Caco-2 (cell line): Measurements from ENCODE around the gene RNF13. TPM values are rescaled to one million over a fixed set of nuclear protein-coding genes. Genes with fewer than 3 reads are reported as not detected.

Experiments
- BruUV-seq: library from RNA; stranded (reverse); fragments of 400-500 nt; replicated peaks from 2 replicates; lab custom pipeline; 2021; lab: Mats Ljungman, UMichigan
- CTCF ChIA-PET: fragments of 300-600 bp; sonication (Branson Sonifier 250); formaldehyde crosslinking; loops from one replicate; lab custom pipeline; 2022; ENCODE audit warnings: antibody characterized with exemption; lab: Charles Lee
- POLR2A ChIA-PET: fragments of 300-600 bp; sonication (Branson Sonifier 250); formaldehyde crosslinking; loops from one replicate; lab custom pipeline; 2022; ENCODE audit warnings: antibody characterized with exemption; lab: Charles Lee
- DNase-seq, 2 experiments: peaks; one replicate each; pipeline versions ENCODE4 v3.0.0 to v3.0.0-alpha.2; 2020 to 2022
- H3K27me3 ChIP-seq: replicated peaks from 2 replicates; pipeline ENCODE4 v1.6.0; 2011; ENCODE audit warnings: low read length; ENCODE audit not compliant: control insufficient read depth, insufficient read depth
- H3K36me3 ChIP-seq: 2 replicates; pipeline ENCODE4 v1.5.1; 2011; ENCODE audit warnings: low read length; ENCODE audit not compliant: control insufficient read depth, insufficient read depth
- H3K4me1 ChIP-seq: fragments of 250-450 bp; sonication (Bioruptor Pico); 2 replicates; pipeline ENCODE4 v1.5.1; 2020; ENCODE audit warnings: mild to moderate bottlenecking
- H3K4me3 ChIP-seq: 2 replicates; pipeline ENCODE4 v1.5.1; 2011; ENCODE audit warnings: low read depth, mild to moderate bottlenecking, control low read depth, low read length
- H3K9me3 ChIP-seq: fragments of 250-450 bp; sonication (Bioruptor Pico); 2 replicates; pipeline ENCODE4 v1.5.1; 2020; ENCODE audit warnings: mild to moderate bottlenecking, moderate library complexity
- H3K27ac Mint-ChIP-seq: one replicate; pipeline ENCODE4 v1.8.0; 2022; ENCODE audit warnings: mixed read lengths; ENCODE audit not compliant: unreplicated experiment
- H3K27me3 Mint-ChIP-seq: one replicate; pipeline ENCODE4 v1.8.0; 2022; ENCODE audit warnings: mixed read lengths; ENCODE audit not compliant: insufficient read depth, unreplicated experiment
- H3K36me3 Mint-ChIP-seq: one replicate; pipeline ENCODE4 v1.8.0; 2022; ENCODE audit warnings: mild to moderate bottlenecking, mixed read lengths; ENCODE audit not compliant: insufficient read depth, unreplicated experiment
- H3K4me1 Mint-ChIP-seq: one replicate; pipeline ENCODE4 v1.8.0; 2022; ENCODE audit warnings: low read depth, mixed read lengths; ENCODE audit not compliant: unreplicated experiment
- H3K4me3 Mint-ChIP-seq: one replicate; pipeline ENCODE4 v1.8.0; 2022; ENCODE audit warnings: mild to moderate bottlenecking, moderate library complexity, mixed read lengths; ENCODE audit not compliant: unreplicated experiment
- H3K9me3 Mint-ChIP-seq: one replicate; pipeline ENCODE4 v1.8.0; 2022; ENCODE audit warnings: mixed read lengths; ENCODE audit not compliant: unreplicated experiment
- intact Hi-C: fragments of 100-400 bp; cut with micrococcal nuclease; formaldehyde crosslinking; loops from one replicate; pipeline ENCODE4 v1.10.0; 2022; ENCODE audit not compliant: unreplicated experiment
- total RNA-seq: library from RNA; stranded (reverse); gene quantifications from 2 replicates; pipeline ENCODE4 v1.2.3, GENCODE V29; 2022
- TF ChIP-seq, protein P1 (sequence below), 2 experiments: fragments of 200-600 bp in 1 of 2; IDR thresholded peaks; 1 replicate in 1 of 2; 2 replicates in 1 of 2; pipeline versions ENCODE4 v1.5.1 to v1.8.0; 2011 to 2022; ENCODE audit warnings: antibody characterized with exemption in 1 of 2, control low read depth in 1 of 2, inconsistent platforms in 1 of 2, low read depth in 1 of 2, low read length in 1 of 2, mild to moderate bottlenecking in 1 of 2, moderate library complexity in 1 of 2; ENCODE audit not compliant: insufficient read depth in 1 of 2, severe bottlenecking in 1 of 2, unreplicated experiment in 1 of 2

Gene RNF13
- total RNA-seq, 1 experiment from 2014 or later, result 44.2 TPM

DNA sequence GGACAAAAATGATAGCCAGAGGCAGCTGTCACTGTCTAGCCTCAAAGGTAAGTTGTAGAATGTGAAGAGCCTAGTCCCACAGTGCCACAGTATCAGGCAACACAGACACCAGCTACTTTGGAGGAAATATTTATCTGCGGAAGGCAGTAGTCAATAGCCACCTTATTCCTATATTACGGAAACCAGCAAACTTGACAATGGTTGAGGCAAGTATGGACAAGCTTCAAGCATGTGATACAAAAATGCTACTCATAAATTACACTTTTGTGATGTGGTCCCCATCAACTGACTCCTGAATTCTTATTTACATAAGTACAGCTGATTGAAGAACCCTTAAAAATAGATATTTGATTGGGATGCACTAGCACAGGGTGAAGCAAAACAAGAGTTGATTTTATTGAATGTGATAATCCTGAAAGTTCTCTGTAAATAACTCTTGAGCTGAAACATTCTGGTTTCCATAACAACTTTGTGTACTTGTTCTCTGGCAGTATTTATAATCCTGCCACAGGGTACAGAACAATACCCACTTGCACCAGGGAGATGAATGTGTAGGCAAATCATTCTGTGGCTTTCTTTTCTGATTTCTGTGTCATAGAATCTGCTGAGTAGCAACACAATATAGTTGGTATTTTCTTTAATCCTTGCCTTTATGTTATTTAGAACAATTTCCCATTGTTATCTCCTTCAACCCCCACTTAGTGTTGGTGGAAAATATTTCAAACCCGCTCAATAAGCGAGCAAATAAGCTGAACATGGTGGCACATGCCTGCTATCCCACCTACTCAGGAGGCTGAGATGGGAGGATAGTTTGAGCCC is 20.4 kb upstream of the RNF13 start, which contains the start of gene ANKUB1:
Gene ANKUB1 (minus strand): TSS at position 103 of the 819 bp plus-strand sequence. CDS start 188 bp downstream, outside the sequence.
- H3K36me3 ChIP-seq, result no peaks in the 10 kb centered on the region
- peaks cover 19% of the 10 kb centered on the region for H3K4me1 ChIP-seq
- intact Hi-C loops, result no loop called here
- ChIA-PET CTCF (interaction anchor here (1.6 kb wide), 1 partner anchor 16 kb away, joined by 3 read pairs; no protein-coding TSS in a partner anchor), POLR2A (no interaction called here)
- Mint-ChIP-seq H3K4me1 (no peaks in the 10 kb centered on the region), H3K9me3 (no peaks in the 10 kb centered on the region), H3K27me3 (no peaks in the 10 kb centered on the region), H3K4me3 (no peak within 1 kb of the TSS), H3K27ac (no peak within 1 kb of the TSS), H3K36me3 (no peaks in the 10 kb centered on the region)
- DNase-seq, result no peak
- no TSS peak for BruUV-seq
- TF ChIP-seq, protein P1, sequence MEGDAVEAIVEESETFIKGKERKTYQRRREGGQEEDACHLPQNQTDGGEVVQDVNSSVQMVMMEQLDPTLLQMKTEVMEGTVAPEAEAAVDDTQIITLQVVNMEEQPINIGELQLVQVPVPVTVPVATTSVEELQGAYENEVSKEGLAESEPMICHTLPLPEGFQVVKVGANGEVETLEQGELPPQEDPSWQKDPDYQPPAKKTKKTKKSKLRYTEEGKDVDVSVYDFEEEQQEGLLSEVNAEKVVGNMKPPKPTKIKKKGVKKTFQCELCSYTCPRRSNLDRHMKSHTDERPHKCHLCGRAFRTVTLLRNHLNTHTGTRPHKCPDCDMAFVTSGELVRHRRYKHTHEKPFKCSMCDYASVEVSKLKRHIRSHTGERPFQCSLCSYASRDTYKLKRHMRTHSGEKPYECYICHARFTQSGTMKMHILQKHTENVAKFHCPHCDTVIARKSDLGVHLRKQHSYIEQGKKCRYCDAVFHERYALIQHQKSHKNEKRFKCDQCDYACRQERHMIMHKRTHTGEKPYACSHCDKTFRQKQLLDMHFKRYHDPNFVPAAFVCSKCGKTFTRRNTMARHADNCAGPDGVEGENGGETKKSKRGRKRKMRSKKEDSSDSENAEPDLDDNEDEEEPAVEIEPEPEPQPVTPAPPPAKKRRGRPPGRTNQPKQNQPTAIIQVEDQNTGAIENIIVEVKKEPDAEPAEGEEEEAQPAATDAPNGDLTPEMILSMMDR (IDR thresholded peaks at IDR 0.05; ENCODE audit: insufficient read depth in 1 of 2, low read depth in 1 of 2, low read length in 1 of 2, severe bottlenecking in 1 of 2, unreplicated experiment in 1 of 2), result no peak
- no peak within 1 kb of the TSS for H3K4me3 ChIP-seq
- no peaks in the 10 kb centered on the region for H3K9me3 ChIP-seq
- H3K27me3 ChIP-seq, result no peaks in the 10 kb centered on the region

DNA sequence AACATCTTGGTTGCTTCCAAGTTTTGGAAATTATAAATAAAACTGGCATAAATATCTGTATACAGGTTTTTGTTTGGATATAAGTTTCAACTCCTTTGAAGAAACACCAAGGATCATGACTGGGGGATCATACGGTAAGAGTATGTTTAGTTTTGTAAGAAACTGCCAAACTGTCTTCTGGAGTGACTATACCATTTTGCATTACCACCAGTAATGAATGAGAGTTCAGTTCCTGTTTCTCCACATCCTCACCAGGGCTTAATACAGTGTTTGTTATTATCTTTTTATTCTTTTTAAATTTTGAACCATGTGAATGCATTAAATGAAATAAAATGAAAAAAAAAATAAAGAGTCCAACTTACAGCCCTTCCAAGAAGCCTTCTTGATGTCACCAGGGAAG is 17.0 kb upstream of the RNF13 start:
- no TSS peak for BruUV-seq

DNA sequence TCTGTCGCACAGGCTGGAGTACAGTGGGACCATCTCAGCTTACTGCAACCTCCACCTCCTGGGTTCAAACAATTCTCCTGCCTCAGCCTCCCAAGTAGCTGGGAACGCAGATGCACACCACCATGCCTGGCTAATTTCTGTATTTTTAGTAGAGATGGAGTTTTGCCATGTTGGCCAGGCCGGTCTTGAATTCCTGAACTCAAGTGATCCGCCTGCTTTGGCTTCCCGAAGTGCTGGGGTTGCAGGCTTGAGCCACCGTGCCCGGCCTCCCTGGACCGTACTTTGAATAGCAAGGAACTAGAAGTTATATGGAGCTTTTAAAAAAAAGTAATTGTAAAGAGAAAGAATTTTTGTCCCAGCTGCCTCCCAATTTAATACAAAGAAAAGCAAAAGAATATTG is 12.3 kb upstream of the RNF13 start:
- no TSS peak for BruUV-seq
- Mint-ChIP-seq H3K27ac (no peak overlapping the region), H3K27me3 (no peaks in the 10 kb centered on the region), H3K36me3 (no peaks in the 10 kb centered on the region), H3K4me1 (no peaks in the 10 kb centered on the region), H3K4me3 (no peak overlapping the region), H3K9me3 (no peaks in the 10 kb centered on the region)
- DNase-seq, result no peak
- ChIA-PET CTCF (no interaction called here), POLR2A (no interaction called here)
- Histone ChIP-seq H3K4me3 (no peak overlapping the region), H3K4me1 (no peaks in the 10 kb centered on the region), H3K9me3 (no peaks in the 10 kb centered on the region), H3K36me3 (no peaks in the 10 kb centered on the region), H3K27me3 (no peaks in the 10 kb centered on the region)
- intact Hi-C loops, result no loop called here
- TF ChIP-seq, protein P1 (IDR thresholded peaks at IDR 0.05; ENCODE audit: insufficient read depth in 1 of 2, low read depth in 1 of 2, low read length in 1 of 2, severe bottlenecking in 1 of 2, unreplicated experiment in 1 of 2), result no peak

More for the DNA sequence above, 17.0 kb upstream of the RNF13 start:
- TF ChIP-seq, protein P1 (IDR thresholded peaks at IDR 0.05; ENCODE audit: insufficient read depth in 1 of 2, low read depth in 1 of 2, low read length in 1 of 2, severe bottlenecking in 1 of 2, unreplicated experiment in 1 of 2), result no peak
- no peak for DNase-seq
- Histone ChIP-seq H3K9me3 (no peaks in the 10 kb centered on the region), H3K27me3 (no peaks in the 10 kb centered on the region), H3K4me1 (peaks cover 6% of the 10 kb centered on the region; the same call in 1 of the 2 replicates), H3K36me3 (no peaks in the 10 kb centered on the region), H3K4me3 (no peak overlapping the region)
- Mint-ChIP-seq H3K9me3 (no peaks in the 10 kb centered on the region), H3K27ac (no peak overlapping the region), H3K4me1 (no peaks in the 10 kb centered on the region), H3K4me3 (no peak overlapping the region), H3K27me3 (no peaks in the 10 kb centered on the region), H3K36me3 (no peaks in the 10 kb centered on the region)
- CTCF ChIA-PET, result no interaction called here
- intact Hi-C loops, result no loop called here
- POLR2A ChIA-PET, result no interaction called here
